ENCODE measurements around the gene LRRC28. TPM values are rescaled to one million over a fixed set of nuclear protein-coding genes. Genes with fewer than 3 reads are reported as not detected.

Gene LRRC28
- total RNA-seq, 1 donor from 2014 or later = 22.9 TPM

- Histone ChIP-seq H3K9me3 (replicated peaks) (no peaks in the 10 kb centered on the region), H3K4me3 (no peak overlapping the region), H3K27ac (replicated peaks) (no peak overlapping the region), H3K27me3 (ENCODE audit: low read depth) (no peaks in the 10 kb centered on the region), H3K36me3 (no peaks in the 10 kb centered on the region), H3K4me1 (peaks cover 54% of the 10 kb centered on the region)
- intact Hi-C loops (cut with micrococcal nuclease) = no loop called here
- TF ChIP-seq, protein P1, sequence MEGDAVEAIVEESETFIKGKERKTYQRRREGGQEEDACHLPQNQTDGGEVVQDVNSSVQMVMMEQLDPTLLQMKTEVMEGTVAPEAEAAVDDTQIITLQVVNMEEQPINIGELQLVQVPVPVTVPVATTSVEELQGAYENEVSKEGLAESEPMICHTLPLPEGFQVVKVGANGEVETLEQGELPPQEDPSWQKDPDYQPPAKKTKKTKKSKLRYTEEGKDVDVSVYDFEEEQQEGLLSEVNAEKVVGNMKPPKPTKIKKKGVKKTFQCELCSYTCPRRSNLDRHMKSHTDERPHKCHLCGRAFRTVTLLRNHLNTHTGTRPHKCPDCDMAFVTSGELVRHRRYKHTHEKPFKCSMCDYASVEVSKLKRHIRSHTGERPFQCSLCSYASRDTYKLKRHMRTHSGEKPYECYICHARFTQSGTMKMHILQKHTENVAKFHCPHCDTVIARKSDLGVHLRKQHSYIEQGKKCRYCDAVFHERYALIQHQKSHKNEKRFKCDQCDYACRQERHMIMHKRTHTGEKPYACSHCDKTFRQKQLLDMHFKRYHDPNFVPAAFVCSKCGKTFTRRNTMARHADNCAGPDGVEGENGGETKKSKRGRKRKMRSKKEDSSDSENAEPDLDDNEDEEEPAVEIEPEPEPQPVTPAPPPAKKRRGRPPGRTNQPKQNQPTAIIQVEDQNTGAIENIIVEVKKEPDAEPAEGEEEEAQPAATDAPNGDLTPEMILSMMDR (IDR thresholded peaks at IDR 0.05; ENCODE audit: borderline replicate concordance) = no peak
- no peak for DNase-seq
Measured at GRCh38 chr15:99322643-99323405, 71.5 kb downstream of the LRRC28 start.

DNA sequence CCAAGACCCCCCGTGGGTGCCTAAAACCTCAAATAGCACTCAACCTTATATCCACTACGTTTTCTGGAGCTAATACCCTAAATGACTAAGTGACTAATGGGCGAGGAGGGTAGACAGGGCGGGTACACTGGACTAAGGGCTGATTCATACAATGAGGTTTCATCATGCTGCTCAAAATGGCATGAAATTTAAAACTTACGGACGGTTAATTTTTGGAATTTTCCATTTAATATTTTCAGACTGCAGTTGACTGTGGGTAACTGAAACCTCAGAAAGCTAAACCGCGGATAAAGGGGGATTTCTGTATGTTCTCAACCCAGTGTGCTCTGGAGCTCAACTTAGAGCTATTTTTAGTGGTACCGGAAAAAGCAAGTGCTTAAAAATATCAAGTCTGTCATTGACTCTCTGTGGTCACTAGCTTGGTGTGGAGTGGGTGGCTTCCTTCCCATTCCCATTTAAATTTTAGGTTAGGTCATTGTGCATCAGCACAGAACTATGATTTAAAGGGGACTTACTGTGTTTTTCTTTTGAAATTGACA lies 72.9 kb downstream of the LRRC28 start:
- peak overlapping the region; percentile 69 for H3K27ac ChIP-seq (replicated peaks)
- TF ChIP-seq, protein P1 (IDR thresholded peaks at IDR 0.05; ENCODE audit: borderline replicate concordance) = no peak
- H3K4me1 ChIP-seq = peaks cover 54% of the 10 kb centered on the region
- no peaks in the 10 kb centered on the region for H3K27me3 ChIP-seq (ENCODE audit: low read depth)
- no peaks in the 10 kb centered on the region for H3K36me3 ChIP-seq
- DNase-seq = no peak
- H3K9me3 ChIP-seq (replicated peaks) = no peaks in the 10 kb centered on the region
- intact Hi-C loops (cut with micrococcal nuclease) = no loop called here
- peak overlapping the region; percentile 30 for H3K4me3 ChIP-seq

DNA sequence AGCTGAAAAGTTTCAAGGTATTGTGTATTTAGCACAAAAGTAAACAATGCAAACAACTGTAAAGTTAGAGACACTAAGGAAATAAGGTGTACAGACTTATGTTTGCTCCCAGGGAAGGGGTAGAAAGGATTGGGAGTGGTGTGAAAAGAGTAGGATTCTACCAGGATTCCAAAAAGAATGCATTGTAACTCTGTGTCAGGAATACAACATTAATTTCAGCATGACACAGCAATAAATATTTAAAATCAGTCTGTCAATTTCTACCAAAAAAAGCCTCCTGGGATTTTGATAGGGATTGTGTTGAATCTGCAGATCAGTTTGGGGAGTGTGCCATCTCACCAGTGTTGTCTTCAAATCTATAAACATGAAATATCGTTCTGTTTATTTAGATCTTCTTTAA lies 73.4 kb downstream of the LRRC28 start:
- TF ChIP-seq, protein P1 (IDR thresholded peaks at IDR 0.05; ENCODE audit: borderline replicate concordance) = no peak
- peaks cover 54% of the 10 kb centered on the region for H3K4me1 ChIP-seq
- peak overlapping the region; percentile 30 for H3K4me3 ChIP-seq
- H3K27me3 ChIP-seq (ENCODE audit: low read depth) = no peaks in the 10 kb centered on the region
- no peaks in the 10 kb centered on the region for H3K9me3 ChIP-seq (replicated peaks)
- H3K36me3 ChIP-seq = no peaks in the 10 kb centered on the region
- intact Hi-C loops (cut with micrococcal nuclease) = no loop called here
- DNase-seq = no peak
- H3K27ac ChIP-seq (replicated peaks) = peak overlapping the region; percentile 69

DNA sequence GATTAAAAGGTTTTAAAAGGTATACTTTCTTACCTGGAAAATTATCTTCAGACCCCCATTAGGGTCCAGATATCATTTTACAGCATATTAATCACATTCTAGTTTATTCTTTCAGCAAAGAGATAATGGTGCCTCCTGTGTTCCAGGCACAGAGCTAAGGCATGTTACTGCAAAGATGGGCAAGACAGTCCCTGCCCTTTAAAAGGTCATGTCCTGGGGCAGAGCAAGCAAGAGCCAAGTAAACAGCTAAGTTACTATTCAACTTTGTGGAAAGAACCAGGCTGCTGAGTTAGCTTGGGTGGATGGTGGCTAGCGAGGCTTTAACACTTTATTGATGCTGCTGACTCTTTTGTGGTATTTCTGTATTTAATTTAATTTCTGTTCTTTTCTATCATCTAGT lies 75.0 kb downstream of the LRRC28 start:
- Histone ChIP-seq H3K4me1 (peaks cover 45% of the 10 kb centered on the region), H3K36me3 (no peaks in the 10 kb centered on the region), H3K27me3 (ENCODE audit: low read depth) (no peaks in the 10 kb centered on the region), H3K4me3 (no peak overlapping the region), H3K27ac (replicated peaks) (peak overlapping the region; percentile 31), H3K9me3 (replicated peaks) (no peaks in the 10 kb centered on the region)
- TF ChIP-seq, protein P1 (IDR thresholded peaks at IDR 0.05; ENCODE audit: borderline replicate concordance) = no peak
- DNase-seq = no peak
- intact Hi-C loops (cut with micrococcal nuclease) = no loop called here

GRCh38 chr15:99328106-99329072 lies 77.1 kb downstream of the LRRC28 start:
- no peaks in the 10 kb centered on the region for H3K27me3 ChIP-seq (ENCODE audit: low read depth)
- H3K9me3 ChIP-seq (replicated peaks) = no peaks in the 10 kb centered on the region
- H3K27ac ChIP-seq (replicated peaks) = no peak overlapping the region
- no peak overlapping the region for H3K4me3 ChIP-seq
- DNase-seq = no peak
- H3K4me1 ChIP-seq = peaks cover 35% of the 10 kb centered on the region
- no peaks in the 10 kb centered on the region for H3K36me3 ChIP-seq
- TF ChIP-seq, protein P1 (IDR thresholded peaks at IDR 0.05; ENCODE audit: borderline replicate concordance) = no peak
- intact Hi-C loops (cut with micrococcal nuclease) = no loop called here

Data from left ventricle myocardium inferior (tissue), 1 donor.